KBM-7 (cell line): ENCODE data around the gene PACRG.

Experiments used
- DNase-seq: peaks from one replicate; pipeline ENCODE4 v3.0.0-alpha.2; 2015
- in situ Hi-C: fragments of 300-500 bp; cut with MboI; formaldehyde crosslinking; loops from 2 replicates; pipeline ENCODE4 v1.14.3; 2020; ENCODE audit warnings: low sequenced_read_pairs, low pct_unique_long_range_greater_than_20kb, mixed read lengths

The PACRG gene

GRCh38 chr6:162706232-162706631 is 21.5 kb upstream of the PACRG start:
- peak; percentile 74 for DNase-seq
- in situ Hi-C loops, result no loop called here

GRCh38 chr6:162708971-162709370 is 18.8 kb upstream of the PACRG start:
- in situ Hi-C loops, result no loop called here
- DNase-seq, result no peak

GRCh38 chr6:162709431-162709830 is 18.3 kb upstream of the PACRG start:
- in situ Hi-C loops, result no loop called here

GRCh38 chr6:162710419-162710818 is 17.4 kb upstream of the PACRG start:
- in situ Hi-C loops, result no loop called here

More at GRCh38 chr6:162709431-162709830, 18.3 kb upstream of the PACRG start:
- no peak for DNase-seq

GRCh38 chr6:162710936-162711335 is 16.8 kb upstream of the PACRG start:
- DNase-seq, result no peak
- in situ Hi-C loops, result no loop called here

More at GRCh38 chr6:162710419-162710818, 17.4 kb upstream of the PACRG start:
- DNase-seq, result no peak

- DNase-seq, result no peak
- in situ Hi-C loops, result no loop called here
Observed at GRCh38 chr6:162711376-162711775, 16.4 kb upstream of the PACRG start.

GRCh38 chr6:162712694-162713093 is 15.1 kb upstream of the PACRG start:
- in situ Hi-C loops, result no loop called here
- DNase-seq, result peak; percentile 25

GRCh38 chr6:162713974-162714780 is 13.6 kb upstream of the PACRG start:
- DNase-seq, result no peak
- in situ Hi-C loops, result no loop called here

- no peak for DNase-seq
- in situ Hi-C loops, result no loop called here
Observed at GRCh38 chr6:162715601-162716000, 12.2 kb upstream of the PACRG start.

GRCh38 chr6:162719528-162719927 is 8.2 kb upstream of the PACRG start:
- no peak for DNase-seq

GRCh38 chr6:162721404-162721687 is 6.4 kb upstream of the PACRG start:
- no peak for DNase-seq
- in situ Hi-C loops, result no loop called here

More at GRCh38 chr6:162719528-162719927, 8.2 kb upstream of the PACRG start:
- in situ Hi-C loops, result no loop called here

- no peak for DNase-seq
- in situ Hi-C loops, result no loop called here
Observed at GRCh38 chr6:162722226-162722625, 5.5 kb upstream of the PACRG start.

GRCh38 chr6:162722633-162723032 is 5.1 kb upstream of the PACRG start:
- DNase-seq, result no peak
- in situ Hi-C loops, result no loop called here

GRCh38 chr6:162726947-162727321 is 840 bp upstream of the PACRG start:
- in situ Hi-C loops, result no loop called here
- peak; percentile 11 for DNase-seq

- DNase-seq, result no peak
- in situ Hi-C loops, result no loop called here
Observed at GRCh38 chr6:162728197-162728596, 423 bp downstream of the PACRG start.

- in situ Hi-C loops, result no loop called here
- DNase-seq, result no peak
Observed at GRCh38 chr6:162728706-162729105, 932 bp downstream of the PACRG start.

GRCh38 chr6:162730502-162730901 is 2.7 kb downstream of the PACRG start:
- no peak for DNase-seq
- in situ Hi-C loops, result no loop called here

- in situ Hi-C loops, result no loop called here
- peak; percentile 23 for DNase-seq
Observed at GRCh38 chr6:162733489-162733888, 5.7 kb downstream of the PACRG start.

- in situ Hi-C loops, result no loop called here
- DNase-seq, result no peak
Observed at GRCh38 chr6:162736961-162737360, 9.2 kb downstream of the PACRG start.

- in situ Hi-C loops, result no loop called here
- no peak for DNase-seq
Observed at GRCh38 chr6:162750776-162751175, 23.0 kb downstream of the PACRG start.

- no peak for DNase-seq
- in situ Hi-C loops, result no loop called here
Observed at GRCh38 chr6:162751211-162751859, 23.6 kb downstream of the PACRG start.
